WTC11 (cell line): Measurements from ENCODE around the gene VAMP2.

Source experiments
- ARID4B ChIP-seq: sonication (generic); formaldehyde crosslinking; IDR thresholded peaks from 2 replicates; pipeline ENCODE4 v1.8.0; 2023; ENCODE audit warnings: missing genetic modification reagents, mild to moderate bottlenecking, borderline replicate concordance
- ATF1 ChIP-seq: sonication (generic); formaldehyde crosslinking; IDR thresholded peaks from 2 replicates; pipeline ENCODE4 v1.8.1; 2023; ENCODE audit warnings: mild to moderate bottlenecking, moderate library complexity, missing genetic modification reagents
- CREM ChIP-seq: sonication (generic); formaldehyde crosslinking; IDR thresholded peaks from 2 replicates; pipeline ENCODE4 v1.8.1; 2022; ENCODE audit warnings: mild to moderate bottlenecking, missing genetic modification reagents, moderate library complexity
- CTCF ChIP-seq: fragments of 200-600 bp; IDR thresholded peaks from 2 replicates; pipeline ENCODE4 v1.8.0; 2022; ENCODE audit warnings: antibody characterized with exemption
- NFE2L1 ChIP-seq: sonication (generic); formaldehyde crosslinking; IDR thresholded peaks from 2 replicates; pipeline ENCODE4 v1.8.1; 2023; ENCODE audit warnings: missing genetic modification reagents
- SMAD3 ChIP-seq: sonication (generic); formaldehyde crosslinking; IDR thresholded peaks from 2 replicates; pipeline ENCODE4 v1.8.0; 2022; ENCODE audit warnings: missing genetic modification reagents, mild to moderate bottlenecking, borderline replicate concordance
- ZBTB43 ChIP-seq: sonication (generic); formaldehyde crosslinking; IDR thresholded peaks from 2 replicates; pipeline ENCODE4 v1.8.1; 2023; ENCODE audit warnings: mild to moderate bottlenecking, missing genetic modification reagents
- TF ChIP-seq, protein P1 (sequence below): sonication (generic); formaldehyde crosslinking; IDR thresholded peaks from 2 replicates; pipeline ENCODE4 v1.8.0; 2022; ENCODE audit warnings: mild to moderate bottlenecking, missing genetic modification reagents
- TF ChIP-seq, protein P2 (sequence below): sonication (generic); formaldehyde crosslinking; IDR thresholded peaks from 2 replicates; pipeline ENCODE4 v1.8.1; 2023; ENCODE audit warnings: mild to moderate bottlenecking, missing genetic modification reagents, borderline replicate concordance

- TF ChIP-seq CREM (no peak; the same call in 1 of the 2 replicates), CTCF (no peak), ATF1 (no peak), NFE2L1 (CRISPR knock-in tag) (no peak), ZBTB43 (CRISPR knock-in tag) (no peak), ARID4B (CRISPR knock-in tag) (no peak), SMAD3 (CRISPR knock-in tag) (no peak)
- TF ChIP-seq, protein P1, sequence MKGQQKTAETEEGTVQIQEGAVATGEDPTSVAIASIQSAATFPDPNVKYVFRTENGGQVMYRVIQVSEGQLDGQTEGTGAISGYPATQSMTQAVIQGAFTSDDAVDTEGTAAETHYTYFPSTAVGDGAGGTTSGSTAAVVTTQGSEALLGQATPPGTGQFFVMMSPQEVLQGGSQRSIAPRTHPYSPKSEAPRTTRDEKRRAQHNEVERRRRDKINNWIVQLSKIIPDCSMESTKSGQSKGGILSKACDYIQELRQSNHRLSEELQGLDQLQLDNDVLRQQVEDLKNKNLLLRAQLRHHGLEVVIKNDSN (CRISPR knock-in tag), result no peak
- TF ChIP-seq, protein P2, sequence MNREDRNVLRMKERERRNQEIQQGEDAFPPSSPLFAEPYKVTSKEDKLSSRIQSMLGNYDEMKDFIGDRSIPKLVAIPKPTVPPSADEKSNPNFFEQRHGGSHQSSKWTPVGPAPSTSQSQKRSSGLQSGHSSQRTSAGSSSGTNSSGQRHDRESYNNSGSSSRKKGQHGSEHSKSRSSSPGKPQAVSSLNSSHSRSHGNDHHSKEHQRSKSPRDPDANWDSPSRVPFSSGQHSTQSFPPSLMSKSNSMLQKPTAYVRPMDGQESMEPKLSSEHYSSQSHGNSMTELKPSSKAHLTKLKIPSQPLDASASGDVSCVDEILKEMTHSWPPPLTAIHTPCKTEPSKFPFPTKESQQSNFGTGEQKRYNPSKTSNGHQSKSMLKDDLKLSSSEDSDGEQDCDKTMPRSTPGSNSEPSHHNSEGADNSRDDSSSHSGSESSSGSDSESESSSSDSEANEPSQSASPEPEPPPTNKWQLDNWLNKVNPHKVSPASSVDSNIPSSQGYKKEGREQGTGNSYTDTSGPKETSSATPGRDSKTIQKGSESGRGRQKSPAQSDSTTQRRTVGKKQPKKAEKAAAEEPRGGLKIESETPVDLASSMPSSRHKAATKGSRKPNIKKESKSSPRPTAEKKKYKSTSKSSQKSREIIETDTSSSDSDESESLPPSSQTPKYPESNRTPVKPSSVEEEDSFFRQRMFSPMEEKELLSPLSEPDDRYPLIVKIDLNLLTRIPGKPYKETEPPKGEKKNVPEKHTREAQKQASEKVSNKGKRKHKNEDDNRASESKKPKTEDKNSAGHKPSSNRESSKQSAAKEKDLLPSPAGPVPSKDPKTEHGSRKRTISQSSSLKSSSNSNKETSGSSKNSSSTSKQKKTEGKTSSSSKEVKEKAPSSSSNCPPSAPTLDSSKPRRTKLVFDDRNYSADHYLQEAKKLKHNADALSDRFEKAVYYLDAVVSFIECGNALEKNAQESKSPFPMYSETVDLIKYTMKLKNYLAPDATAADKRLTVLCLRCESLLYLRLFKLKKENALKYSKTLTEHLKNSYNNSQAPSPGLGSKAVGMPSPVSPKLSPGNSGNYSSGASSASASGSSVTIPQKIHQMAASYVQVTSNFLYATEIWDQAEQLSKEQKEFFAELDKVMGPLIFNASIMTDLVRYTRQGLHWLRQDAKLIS, result no peak
Observed at GRCh38 chr17:8119581-8120519, 42.9 kb downstream of the VAMP2 start.
